ENCODE results near the gene SLC12A5.
"Not testable (repeated sequence)": the region's sequence is repeated elsewhere in the genome, so short reads cannot be mapped to it uniquely, and the experiment has no call there.

DNA sequence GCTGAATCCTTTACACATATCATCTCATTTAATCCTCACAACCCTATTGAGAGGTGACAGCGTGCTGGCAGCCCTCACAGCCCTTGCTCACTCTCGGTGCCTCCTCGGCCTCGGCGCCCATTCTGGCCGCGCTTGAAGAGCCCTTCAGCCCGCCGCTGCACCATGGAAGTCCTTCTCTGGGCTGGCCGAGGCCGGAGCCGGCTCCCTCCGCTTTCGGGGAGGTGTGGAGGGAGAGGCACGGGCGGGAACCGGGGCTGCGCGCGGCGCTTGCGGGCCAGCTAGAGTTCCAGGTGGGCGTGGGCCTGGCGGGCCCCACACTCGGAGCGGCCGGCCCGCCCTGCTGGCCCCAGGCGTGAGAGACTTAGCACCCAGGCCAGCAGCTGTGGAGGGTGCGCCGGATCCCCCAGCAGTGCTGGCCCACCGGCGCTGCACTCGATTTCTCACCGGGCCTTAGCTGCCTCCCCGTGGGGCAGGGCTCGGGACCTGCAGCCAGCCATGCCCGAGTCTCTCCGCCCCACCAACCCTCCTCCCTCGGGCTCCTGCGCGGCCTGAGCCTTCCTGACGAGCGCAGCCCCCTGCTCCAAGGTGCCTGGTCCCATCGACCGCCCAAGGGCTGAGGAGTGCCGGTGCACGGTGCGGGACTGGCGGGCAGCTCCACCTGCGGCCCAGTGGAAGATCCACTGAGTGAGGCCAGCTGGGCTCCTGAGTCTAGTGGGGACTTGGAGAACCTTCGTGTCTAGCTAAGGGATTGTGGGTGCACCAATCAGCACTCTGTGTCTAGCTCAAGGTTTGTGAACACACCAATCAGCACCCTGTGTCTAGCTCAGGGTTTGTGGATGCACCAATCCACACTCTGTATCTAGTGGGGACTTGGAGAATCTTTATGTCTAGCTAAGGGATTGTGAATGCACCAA lies 62.9 kb downstream of the SLC12A5 start:
- TF ChIP-seq, protein P1, sequence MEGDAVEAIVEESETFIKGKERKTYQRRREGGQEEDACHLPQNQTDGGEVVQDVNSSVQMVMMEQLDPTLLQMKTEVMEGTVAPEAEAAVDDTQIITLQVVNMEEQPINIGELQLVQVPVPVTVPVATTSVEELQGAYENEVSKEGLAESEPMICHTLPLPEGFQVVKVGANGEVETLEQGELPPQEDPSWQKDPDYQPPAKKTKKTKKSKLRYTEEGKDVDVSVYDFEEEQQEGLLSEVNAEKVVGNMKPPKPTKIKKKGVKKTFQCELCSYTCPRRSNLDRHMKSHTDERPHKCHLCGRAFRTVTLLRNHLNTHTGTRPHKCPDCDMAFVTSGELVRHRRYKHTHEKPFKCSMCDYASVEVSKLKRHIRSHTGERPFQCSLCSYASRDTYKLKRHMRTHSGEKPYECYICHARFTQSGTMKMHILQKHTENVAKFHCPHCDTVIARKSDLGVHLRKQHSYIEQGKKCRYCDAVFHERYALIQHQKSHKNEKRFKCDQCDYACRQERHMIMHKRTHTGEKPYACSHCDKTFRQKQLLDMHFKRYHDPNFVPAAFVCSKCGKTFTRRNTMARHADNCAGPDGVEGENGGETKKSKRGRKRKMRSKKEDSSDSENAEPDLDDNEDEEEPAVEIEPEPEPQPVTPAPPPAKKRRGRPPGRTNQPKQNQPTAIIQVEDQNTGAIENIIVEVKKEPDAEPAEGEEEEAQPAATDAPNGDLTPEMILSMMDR (IDR thresholded peaks at IDR 0.05 in 4 of 5, conservative IDR thresholded peaks at IDR 0.05 in 1 of 5): not testable (repeated sequence)
- not testable (repeated sequence) for TF ChIP-seq POLR2A (IDR thresholded peaks at IDR 0.05)

All from gastrocnemius medialis (tissue), 4 donors.